Measurements from ENCODE around the gene TNFAIP8L1.
A peak's percentile ranks its signal among the peaks of the same experiment; 100 is the strongest.

Gene TNFAIP8L1

GRCh38 chr19:4609878-4610511 is 29.3 kb upstream of the TNFAIP8L1 start:
- DNase-seq (ENCODE audit: low spot score): peak; percentile 13

DNA sequence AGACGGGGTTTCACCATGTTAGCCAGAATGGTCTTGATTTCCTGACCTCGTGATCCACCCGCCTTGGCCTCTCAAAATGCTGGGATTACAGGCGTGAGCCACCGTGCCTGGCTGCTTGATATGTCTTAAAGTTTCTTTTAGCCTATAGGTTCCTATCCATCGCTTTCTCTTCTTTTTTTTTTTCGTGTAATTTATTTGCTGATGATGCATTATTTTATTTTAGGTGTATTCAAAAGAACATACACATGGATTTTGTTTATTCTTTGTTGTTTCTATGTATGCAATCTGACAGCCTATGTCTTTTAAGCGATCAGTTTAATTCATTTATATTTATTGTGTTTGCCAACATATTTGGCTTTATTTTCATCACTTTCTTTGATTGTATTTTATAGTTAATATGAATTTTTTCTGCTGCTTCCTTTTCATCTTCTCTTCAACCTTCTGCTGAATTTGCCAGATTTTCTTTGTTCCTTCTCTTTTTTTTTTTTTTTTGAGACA is 26.0 kb upstream of the TNFAIP8L1 start:
- no peak for DNase-seq (ENCODE audit: low spot score)

DNA sequence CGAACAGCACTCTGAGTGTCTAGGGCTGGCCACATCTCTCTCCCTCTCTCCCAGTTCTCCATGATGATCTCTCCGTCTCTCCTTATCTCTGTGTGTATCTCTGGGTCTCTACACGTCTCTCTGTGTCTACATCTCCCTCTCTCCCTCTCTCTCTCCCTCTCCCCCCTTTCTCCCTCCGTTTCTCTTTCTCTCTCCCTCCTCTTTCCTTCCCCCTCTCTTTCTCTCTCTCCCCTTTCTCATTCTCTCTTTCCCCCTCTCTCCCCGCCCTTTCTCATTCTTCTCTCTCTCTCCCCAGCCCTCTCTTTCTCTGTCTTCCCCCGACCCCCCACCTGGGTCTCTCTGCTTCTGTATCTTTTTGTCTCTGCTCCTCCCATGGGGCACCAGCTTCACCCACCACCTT is 21.3 kb upstream of the TNFAIP8L1 start:
- no peak for DNase-seq (ENCODE audit: low spot score)

- no peak for DNase-seq (ENCODE audit: low spot score)
Measured at GRCh38 chr19:4619668-4620294, 19.5 kb upstream of the TNFAIP8L1 start.

DNA sequence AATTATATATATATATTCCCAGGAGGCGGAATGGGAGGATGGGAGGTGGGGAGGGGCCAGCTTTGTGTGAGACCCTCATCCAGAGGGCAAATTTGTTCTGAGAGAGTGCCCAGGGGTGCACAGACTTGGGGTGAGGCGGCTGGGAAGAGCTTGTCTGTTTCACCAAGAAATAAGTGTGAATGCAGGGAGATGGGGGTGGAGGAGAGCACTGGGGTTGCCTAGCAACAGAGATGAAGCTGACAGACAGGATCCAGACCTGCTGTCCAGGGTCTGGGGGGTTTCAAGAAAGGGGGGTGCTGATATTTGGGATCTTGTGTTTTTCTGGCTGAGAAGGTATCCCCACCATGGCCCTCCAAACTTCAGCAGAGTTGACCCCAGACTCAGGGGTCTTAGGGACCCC is 18.6 kb upstream of the TNFAIP8L1 start:
- DNase-seq (ENCODE audit: low spot score): no peak

DNA sequence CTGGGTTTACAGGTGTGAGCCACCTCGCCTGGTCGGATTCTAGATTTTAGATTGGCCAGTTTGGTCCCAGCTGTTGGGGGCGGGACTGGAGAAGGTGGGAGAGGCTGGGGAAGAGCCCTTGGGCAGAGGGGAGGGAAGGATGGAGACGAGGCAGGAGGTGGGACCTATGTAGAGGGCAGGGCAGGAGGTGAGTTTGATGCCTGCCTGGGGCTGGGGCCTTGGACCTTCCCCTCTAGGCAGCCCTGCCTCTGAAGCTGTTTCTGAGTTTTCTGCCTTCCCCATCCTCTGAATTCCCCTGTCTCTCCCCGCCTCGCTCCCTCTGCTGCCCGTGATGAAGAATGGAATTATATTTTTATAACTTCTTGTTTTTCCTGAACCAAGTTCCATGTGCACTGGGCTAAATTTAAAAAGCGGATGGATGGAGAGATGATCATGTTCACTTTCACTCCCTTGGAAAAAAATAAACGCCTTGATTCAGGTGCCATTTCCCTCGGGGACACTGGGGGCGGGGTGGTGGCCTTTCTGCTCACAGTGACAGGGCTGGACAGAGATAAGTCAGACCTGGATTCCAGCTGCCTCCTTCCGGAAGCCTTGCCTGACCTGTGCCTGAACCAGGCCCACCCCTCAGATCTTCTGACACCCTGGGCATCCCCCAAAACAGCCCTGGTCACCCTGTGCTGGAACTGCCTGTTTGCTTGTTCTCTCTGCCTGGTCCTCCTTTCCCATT is 16.5 kb upstream of the TNFAIP8L1 start:
- DNase-seq (ENCODE audit: low spot score): no peak

- DNase-seq (ENCODE audit: low spot score): no peak
Measured at GRCh38 chr19:4624301-4624700, 15.0 kb upstream of the TNFAIP8L1 start.

- DNase-seq (ENCODE audit: low spot score): no peak
Measured at GRCh38 chr19:4624733-4625362, 14.5 kb upstream of the TNFAIP8L1 start.

DNA sequence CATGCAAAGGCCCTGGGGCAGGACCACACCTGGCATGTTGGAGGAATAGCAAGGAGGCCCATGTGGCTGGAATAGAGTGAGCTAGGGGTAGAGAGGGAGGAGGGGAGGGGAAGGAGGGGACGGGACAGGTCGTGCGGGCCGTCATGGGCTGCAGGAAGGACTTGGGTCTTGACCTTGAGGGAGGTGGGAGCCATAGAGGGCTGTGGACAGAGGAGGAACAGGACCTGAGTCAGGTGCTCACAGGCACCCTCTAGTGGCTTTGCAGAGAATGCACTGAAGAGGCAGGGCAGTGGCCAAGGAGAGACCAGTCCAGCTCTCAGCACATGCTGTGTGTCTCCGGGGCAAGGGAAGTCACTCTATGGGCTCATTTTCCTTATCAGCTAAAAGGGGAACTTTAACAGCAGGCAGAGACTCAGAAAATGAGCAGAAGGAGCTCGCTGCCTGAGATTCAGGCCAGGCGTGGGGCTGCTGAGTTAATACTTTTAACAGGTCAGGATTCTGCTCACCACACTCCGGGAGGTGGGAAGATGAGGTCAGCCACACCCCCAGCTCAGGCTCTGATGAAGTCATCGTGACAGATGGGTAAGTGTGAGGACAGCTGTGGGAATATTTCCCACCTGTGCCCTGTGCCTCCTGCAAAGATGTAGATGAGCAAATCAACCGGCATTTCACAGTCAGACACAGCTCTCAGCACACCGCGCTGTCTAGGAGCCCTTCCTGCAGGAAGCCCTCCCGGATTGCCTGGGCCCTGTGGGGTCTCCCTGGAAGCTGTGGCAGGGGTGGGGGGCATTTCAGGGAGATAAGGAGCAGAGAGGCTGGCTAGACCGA is 6.0 kb upstream of the TNFAIP8L1 start:
- peak; percentile 71 for DNase-seq (ENCODE audit: low spot score)

GRCh38 chr19:4635754-4636116 is 3.6 kb upstream of the TNFAIP8L1 start:
- no peak for DNase-seq (ENCODE audit: low spot score)

GRCh38 chr19:4636151-4636717 is 3.1 kb upstream of the TNFAIP8L1 start:
- DNase-seq (ENCODE audit: low spot score): peak; percentile 89

DNA sequence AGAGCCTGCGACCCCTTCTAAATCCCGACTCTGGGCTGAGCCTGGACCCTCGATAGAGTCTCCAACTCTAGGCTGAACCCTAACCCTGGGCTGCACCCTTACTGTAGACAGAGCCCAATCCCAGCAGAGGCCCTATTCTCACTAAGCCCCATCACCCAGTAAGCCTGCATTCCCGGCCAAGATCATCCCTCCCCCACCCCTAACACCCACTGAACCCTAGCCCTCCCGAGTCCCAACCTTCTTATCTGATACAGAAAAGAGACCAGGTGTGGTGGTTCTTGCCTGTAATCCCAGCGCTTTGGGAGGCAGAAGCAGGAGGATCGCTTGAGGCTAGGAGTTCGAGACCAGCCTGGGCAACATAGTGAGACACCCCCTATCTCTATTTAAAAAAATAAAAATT is 2.6 kb upstream of the TNFAIP8L1 start:
- DNase-seq (ENCODE audit: low spot score): no peak

DNA sequence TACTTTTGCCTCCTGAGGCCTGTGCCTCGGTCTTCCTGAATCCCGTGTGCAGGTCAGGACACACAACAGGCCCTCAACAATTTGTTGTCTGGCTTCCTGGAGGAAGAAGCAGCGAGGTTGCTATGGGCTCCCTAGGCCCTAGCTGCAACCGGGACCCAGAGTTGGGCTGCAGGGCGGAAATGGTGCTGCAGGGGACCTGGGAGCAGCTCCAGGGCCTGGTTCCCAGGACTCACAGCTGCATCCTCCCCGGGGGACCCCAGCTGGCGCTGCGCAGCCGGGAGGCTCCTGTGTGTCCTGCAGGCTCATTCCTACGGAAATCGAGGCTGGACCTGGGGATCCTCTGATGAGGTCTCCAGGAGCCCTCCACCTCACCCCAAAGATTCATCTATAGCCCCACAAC is 999 bp upstream of the TNFAIP8L1 start:
- DNase-seq (ENCODE audit: low spot score): no peak

GRCh38 chr19:4639531-4640246 is 373 bp downstream of the TNFAIP8L1 start:
- no peak for DNase-seq (ENCODE audit: low spot score)

DNA sequence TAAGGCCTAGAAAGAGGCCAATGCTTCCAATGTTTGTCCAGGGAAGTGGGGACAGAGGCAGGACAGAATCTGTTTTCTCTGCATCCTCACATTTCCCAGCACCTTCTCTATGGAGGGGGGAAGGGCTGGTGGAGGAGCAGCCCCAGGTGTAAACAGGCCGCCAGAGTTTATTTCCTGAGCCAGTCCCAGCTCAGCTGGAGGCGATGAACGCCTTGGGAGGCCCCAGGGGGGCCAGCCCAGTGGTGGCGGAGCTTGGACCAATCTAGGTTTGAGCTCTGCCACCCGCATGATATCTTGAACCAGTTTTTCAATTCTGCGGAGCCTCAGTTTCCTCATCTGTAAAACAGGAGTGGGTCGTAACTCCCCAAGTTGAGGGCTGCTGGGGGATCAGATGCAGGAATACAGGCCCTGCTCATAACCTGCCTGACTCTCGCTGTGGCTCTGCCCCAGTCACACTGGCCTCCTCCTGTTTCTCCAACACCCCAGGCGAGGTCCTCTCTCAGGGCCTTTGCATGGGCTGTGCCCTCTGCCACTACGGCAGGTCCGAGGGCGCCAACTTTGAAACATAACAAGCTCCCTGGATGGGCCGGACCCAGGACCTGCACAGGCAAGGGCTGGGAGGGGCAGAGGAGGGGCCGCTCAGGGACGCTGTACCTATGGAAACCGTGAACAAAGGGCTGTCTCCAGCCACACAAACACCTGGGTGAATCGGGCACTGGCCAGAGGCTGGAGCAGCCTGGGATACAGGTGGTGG is 1.1 kb downstream of the TNFAIP8L1 start:
- DNase-seq (ENCODE audit: low spot score): no peak

DNA sequence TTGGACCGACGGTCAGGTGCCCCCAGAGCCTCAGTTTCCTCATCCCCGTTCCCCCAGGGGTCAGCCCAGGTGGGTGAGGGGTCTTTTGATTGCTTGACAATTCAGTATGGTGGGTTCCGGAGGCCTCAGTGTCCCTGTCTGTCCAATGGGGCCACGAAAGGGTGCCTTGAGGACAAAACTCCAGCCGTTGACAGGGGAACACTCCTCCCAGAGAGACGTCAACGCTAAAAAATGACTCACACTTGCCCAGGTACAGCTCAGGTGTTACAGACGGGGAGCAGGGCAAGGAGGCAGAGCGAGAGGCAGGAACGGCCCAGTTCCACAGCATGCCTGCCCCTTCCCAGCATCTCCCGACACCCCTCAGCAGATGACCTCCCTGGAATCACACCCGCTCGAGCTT is 1.8 kb downstream of the TNFAIP8L1 start:
- no peak for DNase-seq (ENCODE audit: low spot score)

DNA sequence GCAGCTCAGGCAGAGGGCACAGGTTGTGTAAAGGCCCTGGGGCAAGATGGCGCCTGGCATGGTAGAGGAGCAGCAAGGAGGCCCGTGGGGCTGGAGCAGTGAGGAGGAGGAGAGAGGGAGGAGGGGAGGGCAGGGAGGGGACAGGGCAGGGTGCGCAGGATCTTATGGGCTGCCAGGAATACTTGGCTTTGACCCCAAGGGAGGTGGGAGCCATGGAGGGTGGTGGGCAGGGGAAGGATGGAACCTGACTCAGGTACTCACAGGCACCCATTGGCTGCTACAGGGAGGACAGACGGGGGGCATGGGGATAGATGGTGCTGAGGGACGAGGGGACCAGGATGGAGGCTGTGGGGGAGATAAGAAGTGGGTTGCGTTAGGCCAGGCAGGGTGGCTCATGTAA is 3.3 kb downstream of the TNFAIP8L1 start:
- DNase-seq (ENCODE audit: low spot score): no peak

GRCh38 chr19:4645718-4646117 is 6.4 kb downstream of the TNFAIP8L1 start:
- no peak for DNase-seq (ENCODE audit: low spot score)

GRCh38 chr19:4647676-4648644 is 8.6 kb downstream of the TNFAIP8L1 start:
- DNase-seq (ENCODE audit: low spot score): no peak
